ENCODE results near the gene AFG1L. TPM values are rescaled to one million over a fixed set of nuclear protein-coding genes. Genes with fewer than 3 reads are reported as not detected.
A peak's percentile ranks its signal among the peaks of the same experiment; 100 is the strongest.

AFG1L gene
- total RNA-seq, 1 donor = 4.0 TPM

GRCh38 chr6:108544606-108545005, 249.8 kb downstream of the AFG1L start:
- no peak for DNase-seq (ENCODE audit: insufficient read length, low spot score, missing footprints)
- no peaks in the 10 kb centered on the region for H3K36me3 ChIP-seq (ENCODE audit: insufficient read depth, low read length)
- no peaks in the 10 kb centered on the region for H3K9me3 ChIP-seq (ENCODE audit: low read depth, low read length)
- H3K27ac ChIP-seq (ENCODE audit: low read depth, low read length) = no peak overlapping the region
- H3K27me3 ChIP-seq (ENCODE audit: insufficient read depth, low read length) = no peaks in the 10 kb centered on the region
- no peak overlapping the region for H3K4me2 ChIP-seq (ENCODE audit: insufficient read depth, low read length)
- TF ChIP-seq CTCF (IDR thresholded peaks at IDR 0.05; ENCODE audit: extremely low read depth, low read depth, low read length) = no peak
- no peaks in the 10 kb centered on the region for H4K20me1 ChIP-seq (ENCODE audit: insufficient read depth, low read length)
- H3K79me2 ChIP-seq (ENCODE audit: insufficient read depth, low read length) = no peaks in the 10 kb centered on the region
- H3K4me3 ChIP-seq (ENCODE audit: insufficient read depth, low read length) = no peak overlapping the region
- no peak overlapping the region for H2AFZ ChIP-seq (ENCODE audit: low read length)
- peaks cover 5% of the 10 kb centered on the region for H3K4me1 ChIP-seq (ENCODE audit: insufficient read depth, low read length)

DNA sequence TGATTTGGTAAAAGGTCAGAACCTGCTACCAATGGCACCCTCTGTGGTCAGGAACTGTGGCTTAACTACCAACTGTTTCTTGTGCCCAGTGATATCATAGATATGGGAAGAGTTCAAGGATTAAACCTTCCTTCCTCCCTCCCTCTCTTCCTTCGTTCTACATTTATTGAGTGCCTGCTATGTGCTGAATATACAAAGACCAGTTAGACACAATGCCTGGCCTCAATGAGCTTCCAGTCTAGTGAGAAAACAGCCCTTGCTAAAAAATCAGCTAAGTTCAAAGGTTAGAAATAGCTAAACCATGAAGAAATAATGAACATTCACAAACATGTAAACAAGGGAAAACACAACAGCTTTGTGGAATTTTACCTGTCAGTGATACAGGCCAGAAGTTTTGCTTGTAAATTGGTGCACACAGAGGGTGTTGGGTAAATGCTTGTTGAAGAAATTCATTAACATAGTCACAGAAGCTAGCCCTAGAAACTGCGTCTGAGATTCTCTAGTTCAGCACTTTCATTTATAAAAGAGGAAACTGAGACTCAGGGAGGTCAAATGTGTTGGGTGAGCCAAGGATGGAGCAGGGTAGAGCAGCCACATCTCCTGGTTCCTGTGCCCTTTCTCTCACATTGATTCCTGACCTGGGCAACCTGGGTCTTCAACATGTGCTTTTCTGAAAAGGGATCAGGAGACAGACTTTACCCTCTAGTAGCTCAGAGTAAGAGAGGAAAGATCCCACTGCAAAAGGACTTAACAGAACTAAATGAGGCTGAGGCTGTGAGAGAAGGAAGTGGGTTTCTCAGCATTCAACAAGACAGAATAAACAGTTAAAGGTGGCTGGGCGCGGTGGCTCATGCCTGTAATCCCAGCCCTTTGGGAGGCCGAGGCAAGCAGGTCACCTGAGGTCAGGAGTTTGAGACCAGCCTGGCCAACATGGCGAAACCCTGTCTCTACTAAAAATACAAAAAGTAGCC, 251.5 kb downstream of the AFG1L start:
- no peaks in the 10 kb centered on the region for H3K9me3 ChIP-seq (ENCODE audit: low read depth, low read length)
- no peak for DNase-seq (ENCODE audit: insufficient read length, low spot score, missing footprints)
- no peak overlapping the region for H3K4me2 ChIP-seq (ENCODE audit: insufficient read depth, low read length)
- no peak overlapping the region for H3K4me3 ChIP-seq (ENCODE audit: insufficient read depth, low read length)
- H3K27me3 ChIP-seq (ENCODE audit: insufficient read depth, low read length) = no peaks in the 10 kb centered on the region
- H2AFZ ChIP-seq (ENCODE audit: low read length) = no peak overlapping the region
- H3K27ac ChIP-seq (ENCODE audit: low read depth, low read length) = no peak overlapping the region
- peaks cover 8% of the 10 kb centered on the region for H3K4me1 ChIP-seq (ENCODE audit: insufficient read depth, low read length)
- no peaks in the 10 kb centered on the region for H3K36me3 ChIP-seq (ENCODE audit: insufficient read depth, low read length)
- TF ChIP-seq CTCF (IDR thresholded peaks at IDR 0.05; ENCODE audit: extremely low read depth, low read depth, low read length) = no peak
- no peaks in the 10 kb centered on the region for H3K79me2 ChIP-seq (ENCODE audit: insufficient read depth, low read length)
- H4K20me1 ChIP-seq (ENCODE audit: insufficient read depth, low read length) = no peaks in the 10 kb centered on the region

- Histone ChIP-seq H3K27me3 (ENCODE audit: insufficient read depth, low read length) (no peaks in the 10 kb centered on the region), H3K36me3 (ENCODE audit: insufficient read depth, low read length) (no peaks in the 10 kb centered on the region), H4K20me1 (ENCODE audit: insufficient read depth, low read length) (no peaks in the 10 kb centered on the region), H3K4me3 (ENCODE audit: insufficient read depth, low read length) (no peak overlapping the region), H3K79me2 (ENCODE audit: insufficient read depth, low read length) (no peaks in the 10 kb centered on the region), H3K4me1 (ENCODE audit: insufficient read depth, low read length) (peaks cover 3% of the 10 kb centered on the region), H2AFZ (ENCODE audit: low read length) (peak overlapping the region; percentile 57), H3K4me2 (ENCODE audit: insufficient read depth, low read length) (no peak overlapping the region), H3K27ac (ENCODE audit: low read depth, low read length) (no peak overlapping the region), H3K9me3 (ENCODE audit: low read depth, low read length) (no peaks in the 10 kb centered on the region)
- DNase-seq (ENCODE audit: insufficient read length, low spot score, missing footprints) = no peak
- no peak for TF ChIP-seq CTCF (IDR thresholded peaks at IDR 0.05; ENCODE audit: extremely low read depth, low read depth, low read length)
Observed at GRCh38 chr6:108549241-108549640, 254.4 kb downstream of the AFG1L start.

GRCh38 chr6:108549741-108550140, 254.9 kb downstream of the AFG1L start:
- H3K79me2 ChIP-seq (ENCODE audit: insufficient read depth, low read length) = no peaks in the 10 kb centered on the region
- H2AFZ ChIP-seq (ENCODE audit: low read length) = peak overlapping the region; percentile 57
- no peaks in the 10 kb centered on the region for H3K9me3 ChIP-seq (ENCODE audit: low read depth, low read length)
- no peak for TF ChIP-seq CTCF (IDR thresholded peaks at IDR 0.05; ENCODE audit: extremely low read depth, low read depth, low read length)
- DNase-seq (ENCODE audit: insufficient read length, low spot score, missing footprints) = peak; percentile 50
- H3K4me3 ChIP-seq (ENCODE audit: insufficient read depth, low read length) = no peak overlapping the region
- H3K27ac ChIP-seq (ENCODE audit: low read depth, low read length) = peak overlapping the region; percentile 23
- no peaks in the 10 kb centered on the region for H4K20me1 ChIP-seq (ENCODE audit: insufficient read depth, low read length)
- peaks cover 3% of the 10 kb centered on the region for H3K4me1 ChIP-seq (ENCODE audit: insufficient read depth, low read length)
- no peak overlapping the region for H3K4me2 ChIP-seq (ENCODE audit: insufficient read depth, low read length)
- H3K27me3 ChIP-seq (ENCODE audit: insufficient read depth, low read length) = no peaks in the 10 kb centered on the region
- H3K36me3 ChIP-seq (ENCODE audit: insufficient read depth, low read length) = no peaks in the 10 kb centered on the region
